ENCODE measurements around the gene CHST11.

CHST11 gene

DNA sequence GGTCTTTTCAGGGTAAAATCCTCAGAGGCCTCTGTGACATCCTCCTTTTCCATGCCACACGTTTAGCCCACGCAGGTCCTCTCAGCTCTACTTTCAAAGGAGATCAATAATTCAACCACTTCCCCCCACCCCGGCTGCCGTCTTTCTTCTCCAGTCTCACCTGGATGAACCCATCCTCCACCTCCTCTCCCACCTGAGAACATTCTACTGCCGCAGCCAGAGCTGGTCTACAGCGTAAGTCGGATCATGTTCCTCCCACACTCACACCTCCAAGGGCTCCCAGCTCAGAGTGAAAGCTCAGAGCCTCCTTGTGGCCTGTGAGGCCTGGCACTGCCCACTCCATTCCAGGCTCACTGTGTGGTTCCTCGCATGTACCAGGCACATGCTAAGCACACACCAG, 246.6 kb downstream of the CHST11 start:
- no peak for DNase-seq

DNA sequence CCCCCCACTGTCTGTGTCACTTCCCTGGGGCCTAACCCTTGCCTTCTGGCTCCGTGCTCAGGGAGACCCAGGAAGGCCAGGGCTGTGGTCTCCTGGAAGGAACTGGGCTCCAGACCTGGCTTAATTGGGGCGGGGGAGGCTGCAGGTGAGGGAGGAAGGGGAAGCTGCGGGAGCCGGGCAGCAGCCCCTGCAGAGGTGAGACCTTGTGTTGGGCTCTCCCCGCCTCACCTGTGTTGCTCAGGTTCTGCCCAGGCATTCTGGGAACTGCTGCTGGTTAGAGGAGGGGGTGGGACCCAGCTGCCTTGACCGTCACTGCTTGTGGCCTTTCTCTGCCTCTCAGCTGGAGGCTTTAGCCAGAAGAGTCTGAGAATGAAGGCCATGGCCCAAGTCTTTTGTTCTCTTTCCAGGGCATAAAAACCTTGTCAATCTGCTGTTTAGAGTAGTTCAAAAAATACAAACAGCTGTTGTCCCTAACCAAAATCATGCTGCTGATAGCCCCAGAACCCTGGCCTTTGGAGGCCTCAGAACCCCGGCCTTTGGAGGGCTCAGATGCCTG, 247.6 kb downstream of the CHST11 start:
- DNase-seq: no peak

DNA sequence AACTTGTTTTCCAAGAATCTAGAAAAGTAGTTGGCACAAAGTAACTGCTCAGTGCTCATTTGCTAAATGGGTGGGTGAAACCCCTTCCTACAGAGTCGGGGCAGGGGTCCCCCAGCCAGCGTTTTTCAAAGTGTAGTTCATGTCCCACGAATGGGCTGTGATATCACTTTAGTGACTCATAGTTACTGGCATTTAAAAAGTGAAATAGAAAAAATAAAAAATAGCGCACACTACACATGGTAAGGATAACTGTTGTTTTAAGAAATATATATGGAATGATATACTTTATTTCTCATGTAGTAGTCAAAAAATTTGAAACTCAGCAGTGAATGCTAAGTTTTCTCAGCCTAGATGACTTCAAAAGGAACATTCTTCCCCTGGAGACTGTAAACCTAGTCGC, 250.4 kb downstream of the CHST11 start:
- no peak for DNase-seq

DNA sequence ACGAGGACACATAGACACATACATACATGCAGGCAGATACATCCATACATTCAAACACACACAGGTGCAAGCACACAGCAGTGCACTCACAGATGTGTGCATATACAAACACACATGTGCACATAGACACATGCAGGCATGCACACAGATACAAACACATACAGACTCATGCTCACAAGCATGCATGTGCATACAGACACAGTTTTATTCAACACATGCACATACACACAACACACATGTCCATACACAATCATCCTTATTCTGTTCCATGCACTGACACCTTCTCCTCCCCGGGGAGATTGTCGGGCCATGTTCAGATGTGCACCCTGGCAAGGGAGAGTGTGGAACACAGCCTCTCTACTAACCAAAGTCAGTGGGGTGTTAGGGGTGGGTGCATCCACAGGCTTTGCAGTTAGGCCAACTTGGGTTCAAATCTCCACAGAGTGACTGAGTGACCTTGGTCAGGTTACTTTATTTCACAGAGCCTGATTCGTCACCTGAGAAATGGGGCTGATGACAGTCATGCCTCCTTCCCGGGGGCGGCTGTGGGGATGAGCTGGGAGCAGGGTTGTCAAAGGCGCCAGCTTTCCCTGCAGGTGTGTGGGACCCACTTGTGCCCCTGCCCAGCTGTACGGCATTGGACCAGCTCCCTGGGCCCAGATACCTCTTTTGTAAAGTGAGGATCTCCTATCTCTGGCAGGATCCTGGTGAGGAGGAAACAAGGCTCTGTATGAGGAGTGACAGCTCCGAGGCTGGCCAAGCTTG, 251.2 kb downstream of the CHST11 start:
- DNase-seq: no peak

DNA sequence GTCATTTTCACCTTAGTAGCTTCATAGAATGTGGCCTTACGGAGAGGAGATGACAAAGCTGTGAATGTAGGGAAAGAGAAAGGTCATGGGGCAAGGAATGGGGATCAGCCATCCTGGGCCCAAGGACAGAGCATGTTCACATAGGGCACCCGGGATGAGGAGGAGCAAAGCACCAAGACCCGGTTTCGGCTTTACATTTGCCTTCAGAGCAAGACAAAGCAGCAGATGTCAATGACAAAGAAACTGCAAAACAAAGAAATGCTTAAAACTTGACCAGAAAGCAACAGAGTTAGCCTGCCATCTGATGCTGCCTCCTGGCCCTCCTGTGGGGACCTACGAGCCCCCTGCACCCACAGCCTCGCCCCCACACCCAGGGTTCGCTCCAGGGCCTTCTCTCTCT, 252.1 kb downstream of the CHST11 start:
- DNase-seq: no peak

DNA sequence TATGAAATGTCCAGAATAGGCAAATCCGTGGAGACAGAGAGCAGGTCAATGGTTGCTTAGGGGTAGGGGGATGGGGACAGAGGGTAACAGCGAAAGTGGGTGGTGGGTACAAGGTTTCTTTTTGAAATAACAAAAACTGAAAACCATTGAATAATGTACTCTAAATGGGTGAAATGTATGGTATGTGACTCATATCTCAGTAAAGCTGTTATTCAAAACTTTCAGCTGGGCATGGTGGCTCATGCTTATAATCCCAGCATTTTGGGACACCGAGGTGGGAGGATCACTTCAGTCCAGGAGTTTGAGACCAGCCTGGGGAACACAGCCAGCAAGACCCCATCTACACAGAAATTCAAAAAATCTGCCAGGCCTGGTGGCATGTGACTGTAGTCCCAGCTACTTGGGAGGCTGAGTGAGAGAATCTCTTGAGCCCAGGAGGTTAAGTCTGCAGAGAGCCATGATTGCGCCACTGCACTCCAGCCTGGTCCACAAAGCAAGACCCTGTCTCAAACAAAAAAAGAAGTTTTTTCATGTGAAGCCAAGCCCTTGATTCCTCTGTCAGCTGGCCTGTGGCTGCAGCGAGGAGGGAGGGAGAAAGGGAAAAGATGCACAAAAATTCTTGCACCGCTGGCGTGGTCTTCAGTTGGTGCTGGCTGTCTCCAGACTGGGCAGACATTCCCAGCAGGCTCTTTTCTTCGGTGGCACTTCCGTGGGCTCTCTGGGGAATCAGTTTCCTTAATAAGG, 253.1 kb downstream of the CHST11 start:
- DNase-seq: no peak

DNA sequence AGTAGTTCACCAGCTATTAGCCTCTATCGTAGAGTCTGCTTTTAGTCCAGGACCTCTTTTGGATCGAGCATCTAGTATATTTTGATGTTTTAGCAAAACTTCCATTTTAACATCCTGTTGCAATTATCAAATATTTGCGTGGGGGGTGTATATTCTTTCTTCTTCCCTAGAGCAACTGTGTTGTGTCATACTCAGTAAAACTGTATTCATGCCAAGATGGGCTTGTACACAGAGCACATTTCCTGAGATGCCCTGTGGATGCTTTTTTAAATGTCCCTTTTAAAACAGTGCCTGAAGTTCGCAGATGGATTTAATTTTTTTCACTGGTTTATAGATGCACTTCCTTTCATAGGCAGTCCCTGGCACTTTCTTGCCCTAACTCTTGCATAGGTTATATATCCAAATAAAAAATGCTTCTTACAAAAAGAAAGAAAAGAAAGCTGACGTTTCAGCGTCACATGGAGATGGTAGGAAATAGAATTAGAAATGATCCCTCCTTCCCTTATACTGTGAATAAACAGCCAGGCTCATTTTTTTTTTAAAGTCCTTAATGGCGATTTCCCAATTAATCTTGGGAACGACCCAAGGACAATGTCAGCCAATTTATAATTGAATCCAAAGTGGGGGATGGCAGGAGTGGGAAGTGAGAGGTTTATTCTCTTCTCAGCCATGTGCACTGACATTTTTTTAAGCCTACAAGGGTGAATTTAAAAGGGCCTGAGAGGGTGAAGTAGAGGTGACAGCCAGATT, 254.4 kb downstream of the CHST11 start:
- DNase-seq: no peak

DNA sequence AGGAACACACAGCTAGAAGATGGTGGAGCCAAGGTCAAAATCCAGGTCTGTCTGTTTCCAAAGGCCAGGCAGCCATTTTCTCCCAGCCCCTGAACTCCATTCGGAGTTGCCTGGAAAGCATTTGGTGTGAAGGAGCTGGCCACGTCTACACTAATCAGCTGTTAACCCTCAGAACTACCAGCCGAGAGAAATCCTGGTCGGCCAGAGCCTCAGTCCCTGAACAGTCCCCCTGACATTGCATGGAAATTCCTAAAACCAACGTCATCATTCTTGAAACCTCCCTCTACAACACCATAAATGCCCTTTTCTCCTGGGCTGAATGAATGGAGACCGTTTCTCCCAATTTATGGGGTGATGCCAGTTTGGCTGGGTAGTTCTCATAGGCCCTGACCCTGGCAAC, 255.7 kb downstream of the CHST11 start:
- no peak for DNase-seq

DNA sequence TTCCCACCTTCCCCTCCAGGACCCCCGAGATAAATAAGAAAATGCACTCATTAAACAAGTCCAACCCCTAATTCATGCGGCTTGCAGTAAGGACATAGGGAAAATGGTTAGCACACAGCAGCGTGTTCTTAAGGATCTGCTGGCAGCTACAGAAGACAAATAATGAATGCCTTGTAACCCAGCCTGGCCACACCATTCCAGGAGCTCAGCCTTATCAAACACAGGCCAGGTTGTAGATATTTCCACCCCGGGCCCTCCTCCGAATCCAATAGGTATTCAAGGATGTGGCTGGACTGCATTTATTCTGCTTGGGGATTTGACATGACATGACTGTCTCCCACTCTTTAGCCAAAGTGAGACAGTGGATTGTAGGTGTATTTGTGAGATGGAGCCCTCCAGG, 256.2 kb downstream of the CHST11 start:
- no peak for DNase-seq

DNA sequence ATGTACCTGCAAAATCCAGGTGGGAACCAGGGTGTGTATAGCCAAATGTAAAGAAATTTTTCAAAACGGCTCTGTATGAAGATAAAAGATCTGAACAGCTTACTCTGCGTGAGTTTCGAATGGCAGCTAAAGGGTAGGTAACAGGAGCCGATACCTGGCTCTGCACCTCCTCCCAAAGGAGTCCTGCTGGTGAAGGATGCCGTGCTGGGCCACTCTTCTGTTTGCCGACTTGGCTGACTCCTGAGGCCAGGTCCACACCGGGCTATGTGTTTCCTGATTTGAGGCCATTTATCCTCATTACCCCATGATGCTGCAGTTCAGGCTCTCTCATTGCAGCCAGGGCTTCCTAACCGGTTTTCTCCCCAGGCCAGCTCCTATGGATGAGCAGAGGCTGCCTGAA, 256.7 kb downstream of the CHST11 start:
- no peak for DNase-seq

DNA sequence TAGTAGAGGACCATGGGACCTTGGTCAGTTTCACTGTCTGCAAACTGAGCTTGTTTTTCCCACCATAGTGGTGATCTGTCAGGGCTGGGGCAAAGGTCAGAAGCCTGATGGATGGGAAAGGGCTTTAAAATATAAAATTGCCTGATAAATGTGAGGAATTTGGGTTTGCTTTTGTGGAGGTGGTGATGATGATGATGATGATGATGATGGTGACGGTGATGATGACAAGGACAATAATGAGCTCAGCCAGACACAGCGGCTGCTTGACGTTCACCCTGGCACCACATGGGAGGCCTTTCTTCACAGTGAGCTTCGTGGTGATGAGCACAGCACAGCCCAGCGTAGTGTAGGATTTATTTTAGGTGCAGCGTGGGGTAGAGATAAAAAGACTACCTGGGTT, 257.6 kb downstream of the CHST11 start:
- DNase-seq: no peak

DNA sequence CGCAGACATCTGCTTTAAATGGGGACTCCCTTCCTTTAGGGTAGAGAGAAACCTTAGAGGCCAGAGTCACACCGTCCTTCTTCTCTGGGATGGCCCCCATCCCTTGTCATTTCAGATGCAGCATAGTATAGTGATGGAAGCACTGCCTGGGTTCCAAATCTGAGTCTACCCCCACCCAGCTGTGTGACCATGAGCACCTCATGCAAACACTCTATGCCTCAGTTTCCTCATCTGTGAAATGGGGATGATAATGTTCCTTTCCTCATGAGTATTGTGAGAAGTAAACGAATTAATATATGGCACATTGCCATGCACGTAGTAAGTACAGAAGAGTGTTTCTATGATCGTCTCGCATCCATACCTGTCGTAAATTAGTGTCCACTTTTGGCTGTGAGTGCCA, 259.4 kb downstream of the CHST11 start:
- DNase-seq: no peak

DNA sequence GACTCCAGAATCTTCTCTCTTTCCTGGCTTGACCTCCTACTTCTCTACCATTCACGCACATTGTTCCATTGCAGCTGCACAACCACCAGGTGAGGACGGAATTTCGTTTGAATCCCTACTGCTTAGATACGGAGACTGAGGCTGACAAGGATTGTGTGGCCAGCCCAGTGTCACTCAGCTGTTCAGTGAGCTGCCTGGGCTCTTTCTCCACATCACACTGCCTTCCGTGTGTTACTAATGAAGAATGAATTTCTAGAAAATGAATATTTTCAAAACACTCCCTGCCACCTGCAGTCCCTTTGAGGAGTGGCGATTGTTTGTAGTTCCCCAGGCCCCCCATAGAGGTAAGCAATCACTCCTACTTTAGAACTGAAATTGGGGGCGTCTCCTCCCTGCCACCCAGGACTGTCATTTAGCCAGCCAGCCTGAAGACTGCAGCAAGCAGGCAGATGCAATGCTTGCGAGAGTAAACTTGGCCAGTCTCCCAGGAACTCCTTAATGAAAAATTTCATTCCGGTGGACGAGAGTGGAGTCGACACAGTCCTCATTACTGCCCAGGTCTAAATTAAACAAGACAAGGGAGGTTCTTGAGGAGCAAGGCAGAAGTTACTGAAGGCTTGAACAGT, 261.7 kb downstream of the CHST11 start:
- DNase-seq: no peak

DNA sequence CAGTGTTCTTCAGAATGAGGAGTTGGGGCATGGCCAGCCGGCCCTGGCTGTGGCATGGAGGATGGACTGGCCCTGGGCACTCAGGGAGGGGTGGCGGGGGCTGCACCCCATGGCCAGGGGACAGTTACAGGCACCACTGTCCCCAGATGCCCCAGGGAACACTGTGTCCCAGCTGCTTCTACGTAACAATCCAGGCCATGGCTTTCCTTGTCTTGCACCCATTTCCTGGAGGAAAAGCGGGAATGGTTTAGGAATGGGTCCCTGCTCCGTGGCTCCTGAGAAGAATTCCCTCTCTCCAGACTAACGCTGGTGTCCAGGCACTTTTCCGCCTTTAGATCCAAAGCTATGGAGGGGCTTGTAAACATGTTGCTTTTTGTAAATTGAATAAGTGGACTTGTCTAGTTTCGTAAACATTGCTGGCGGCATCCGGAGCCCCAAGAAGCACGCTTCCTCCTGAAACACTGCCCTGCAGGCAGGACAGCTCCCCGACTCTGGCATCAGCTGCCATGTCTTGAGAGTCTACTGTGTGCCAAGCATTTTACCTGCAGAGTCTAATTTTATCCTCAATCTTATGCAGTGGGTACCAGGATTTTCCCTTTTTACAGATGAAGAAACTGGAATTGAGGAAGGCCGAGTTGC, 263.1 kb downstream of the CHST11 start:
- no peak for DNase-seq

DNA sequence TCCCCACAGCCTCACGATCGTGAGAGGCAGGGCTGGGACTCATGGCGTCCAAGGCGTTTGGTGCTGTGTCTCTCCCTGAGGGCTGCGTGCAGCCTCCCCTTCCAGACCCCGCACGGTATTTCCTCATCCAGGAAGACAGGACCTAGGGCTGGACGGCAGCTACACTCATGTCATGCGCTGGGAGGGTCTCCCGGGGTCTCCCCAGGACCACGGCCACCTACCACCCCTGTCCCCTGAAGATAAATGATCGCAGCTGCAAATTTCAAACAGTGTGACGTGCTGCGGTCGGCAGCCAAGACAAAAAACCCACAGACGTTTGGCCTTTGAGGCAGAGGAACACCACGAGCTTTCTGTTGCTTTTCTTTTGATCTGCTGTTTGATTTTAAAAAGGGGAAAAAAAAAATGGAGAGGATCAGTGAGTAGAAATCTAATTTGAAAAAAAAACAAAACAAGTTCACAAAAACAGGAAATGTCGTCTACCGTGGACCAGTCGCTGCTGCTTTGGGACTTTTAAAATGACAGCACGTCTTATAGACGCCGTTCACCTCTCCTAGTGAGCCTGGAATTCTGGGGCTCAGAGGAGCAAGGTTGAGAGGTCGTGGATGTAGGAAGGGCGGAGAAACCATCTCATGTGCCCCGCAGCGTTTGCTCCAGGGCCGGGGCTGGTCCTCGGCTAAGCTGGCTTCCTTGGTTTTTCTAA, 263.7 kb downstream of the CHST11 start:
- DNase-seq: peak; percentile 71

DNA sequence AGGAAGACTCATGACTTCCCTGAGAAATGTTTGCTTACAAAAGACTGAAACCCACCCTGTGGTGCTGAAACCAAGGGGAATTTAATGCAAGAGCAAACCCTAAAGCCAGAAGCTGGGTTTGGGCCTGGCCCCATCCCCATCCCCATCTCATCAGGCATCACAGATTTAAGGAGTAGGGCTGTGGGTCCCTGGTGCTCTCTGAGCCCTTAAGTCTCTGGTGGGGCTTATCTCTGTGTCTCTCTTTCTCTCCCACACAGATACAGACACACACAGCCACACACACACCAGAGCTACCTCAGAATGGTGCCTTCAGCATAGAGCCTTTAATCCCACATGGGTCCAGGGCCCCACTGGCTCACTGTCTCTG, 264.3 kb downstream of the CHST11 start:
- no peak for DNase-seq

DNA sequence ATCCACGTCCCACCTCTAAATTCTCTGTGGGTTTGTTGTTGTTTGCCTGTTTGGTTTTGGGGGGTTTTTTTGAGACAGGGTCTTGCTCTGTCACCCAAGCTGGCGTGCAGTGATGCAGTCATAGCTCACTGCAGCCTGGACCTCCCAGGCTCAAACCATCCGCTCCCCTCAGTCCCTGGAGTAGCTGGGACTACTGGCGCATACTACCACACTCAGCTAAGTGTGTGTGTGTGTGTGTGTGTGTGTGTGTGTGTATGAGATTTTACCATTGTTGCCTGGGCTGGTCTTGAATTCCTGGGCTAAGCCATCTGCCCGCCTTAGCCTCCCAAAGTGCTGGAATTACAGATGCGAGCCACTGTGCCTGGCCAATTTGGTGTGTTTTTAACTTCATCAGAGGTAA, 265.2 kb downstream of the CHST11 start:
- no peak for DNase-seq

DNA sequence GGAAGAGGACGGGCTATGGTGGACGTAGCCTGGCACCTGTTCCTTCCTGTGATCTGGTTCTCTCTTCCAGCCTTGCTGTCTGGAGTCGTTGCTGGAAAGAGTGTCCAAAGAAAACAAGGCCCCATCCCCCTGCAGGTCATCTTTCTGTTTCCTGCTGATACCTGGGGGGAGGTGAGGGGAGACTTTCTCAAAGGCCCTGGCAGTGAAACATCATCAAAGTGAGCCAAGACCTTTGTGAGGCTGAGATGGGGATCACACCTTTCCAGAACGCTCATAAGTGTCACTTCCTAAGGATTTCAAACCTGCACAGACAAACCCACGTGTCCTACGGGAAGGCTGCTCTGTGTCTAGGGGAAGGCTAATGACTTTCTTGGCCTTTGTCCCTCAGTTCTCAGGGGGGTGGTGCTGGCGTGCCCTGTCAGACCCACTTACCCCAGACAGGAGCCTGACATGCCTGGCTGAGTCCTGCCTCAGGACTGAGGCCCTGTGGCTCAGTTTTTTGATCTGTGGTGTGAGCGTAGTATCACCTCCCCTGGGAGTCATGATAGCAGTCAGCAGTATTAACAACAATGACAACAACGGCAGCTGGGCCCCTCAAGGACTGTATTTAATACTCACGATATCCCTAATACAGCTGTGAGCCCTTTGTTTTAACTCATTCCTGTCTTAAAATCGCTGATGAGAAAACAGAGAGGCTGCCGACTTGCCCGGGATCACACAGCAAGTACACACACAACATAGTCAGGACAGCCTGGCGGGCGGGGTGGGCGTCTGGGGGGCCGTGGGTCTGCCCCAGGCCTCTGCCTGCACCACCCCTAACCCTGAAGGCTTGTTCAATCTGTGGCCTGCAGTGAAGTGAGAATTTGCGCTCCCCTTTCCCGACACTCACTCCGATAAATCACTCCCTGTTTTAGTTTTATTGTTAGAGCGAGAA, 266.1 kb downstream of the CHST11 start:
- DNase-seq: no peak

DNA sequence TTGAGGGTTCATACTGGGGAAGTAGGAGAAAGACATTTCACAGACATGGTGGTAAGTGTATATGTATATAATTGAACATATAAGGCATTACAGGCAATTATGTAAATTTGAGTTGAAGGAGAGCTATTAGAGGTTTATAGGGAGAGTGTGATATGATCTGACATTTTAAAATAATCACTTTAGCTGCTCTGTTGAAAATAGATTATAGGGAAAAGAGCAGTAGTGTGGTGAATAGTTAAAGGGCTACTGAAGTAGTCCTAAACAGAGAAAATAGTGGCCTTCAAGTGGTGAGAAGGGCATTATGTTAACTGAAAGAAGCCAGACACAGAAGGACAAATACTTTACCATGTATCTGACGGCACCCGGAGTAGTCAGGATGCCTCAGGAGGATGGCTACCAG, 267.1 kb downstream of the CHST11 start:
- DNase-seq: no peak

DNA sequence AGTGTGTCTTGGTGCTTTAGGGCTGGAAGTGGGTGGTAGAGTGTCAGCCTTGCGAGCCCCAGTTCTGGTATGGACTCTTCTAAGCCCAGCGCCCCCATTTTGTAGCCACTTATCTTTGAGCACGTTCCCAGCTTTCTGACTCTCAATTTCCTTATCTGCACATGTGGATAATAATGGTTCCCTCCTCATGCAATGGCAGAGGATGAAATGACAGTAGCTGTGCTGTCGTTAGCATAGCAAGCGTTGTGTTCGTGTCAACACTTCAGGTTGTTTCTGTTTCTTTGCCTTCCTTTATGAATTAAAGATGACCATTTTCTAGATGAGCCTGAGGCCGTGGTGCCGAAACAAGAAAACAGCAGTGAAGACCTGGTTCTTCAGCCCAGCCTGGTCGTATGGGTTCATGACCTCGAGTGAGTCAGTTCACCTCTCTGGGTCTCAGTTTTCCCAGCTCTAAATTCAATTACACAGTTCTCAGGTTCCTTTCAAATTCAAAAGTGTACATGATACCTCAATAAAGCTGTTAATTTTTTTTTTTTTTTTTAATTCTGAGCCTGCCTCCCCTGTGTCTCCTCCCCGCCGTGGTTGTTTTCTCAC, 268.3 kb downstream of the CHST11 start:
- DNase-seq: no peak

Measured in activated CD4-positive, alpha-beta T cell treated with anti-CD3 and anti-CD28 coated beads, Interleukin-2, Interleukin-6, amounts not matched to agents 100 ng/mL and 50 ng/mL, durations not matched to agents 16 hours and 8 hours (primary cell).